ENCODE results near the gene SMYD3. TPM values are rescaled to one million over a fixed set of nuclear protein-coding genes. Genes with fewer than 3 reads are reported as not detected.
"Not testable (repeated sequence)": the region's sequence is repeated elsewhere in the genome, so short reads cannot be mapped to it uniquely, and the experiment has no call there.

SMYD3 gene
- total RNA-seq, 1 experiment from 2014 or later: 18.7 TPM

- no peak for DNase-seq (ENCODE audit: low read depth)
Observed at GRCh38 chr1:246364415-246364941, 142.6 kb downstream of the SMYD3 start.

GRCh38 chr1:246357014-246357598, 150.0 kb downstream of the SMYD3 start:
- peak; percentile 24 for DNase-seq (ENCODE audit: low read depth)

GRCh38 chr1:246355411-246356230, 151.5 kb downstream of the SMYD3 start:
- DNase-seq (ENCODE audit: low read depth): no peak

GRCh38 chr1:246351721-246352120, 155.4 kb downstream of the SMYD3 start:
- DNase-seq (ENCODE audit: low read depth): no peak

- DNase-seq (ENCODE audit: low read depth): no peak
Observed at GRCh38 chr1:246350745-246351144, 156.3 kb downstream of the SMYD3 start.

GRCh38 chr1:246343937-246344336, 163.1 kb downstream of the SMYD3 start:
- no peak for DNase-seq (ENCODE audit: low read depth)

GRCh38 chr1:246343251-246343650, 163.8 kb downstream of the SMYD3 start:
- DNase-seq (ENCODE audit: low read depth): no peak

GRCh38 chr1:246338546-246338945, 168.5 kb downstream of the SMYD3 start:
- no peak for DNase-seq (ENCODE audit: low read depth)

GRCh38 chr1:246338098-246338497, 169.0 kb downstream of the SMYD3 start:
- DNase-seq (ENCODE audit: low read depth): no peak

GRCh38 chr1:246335151-246335550, 171.9 kb downstream of the SMYD3 start:
- no peak for DNase-seq (ENCODE audit: low read depth)

GRCh38 chr1:246333855-246334254, 173.2 kb downstream of the SMYD3 start:
- DNase-seq (ENCODE audit: low read depth): no peak

- no peak for DNase-seq (ENCODE audit: low read depth)
Observed at GRCh38 chr1:246332078-246332477, 175.0 kb downstream of the SMYD3 start.

GRCh38 chr1:246329900-246330299, 177.2 kb downstream of the SMYD3 start:
- no peak for DNase-seq (ENCODE audit: low read depth)

- not testable (repeated sequence) for DNase-seq (ENCODE audit: low read depth)
Observed at GRCh38 chr1:246329292-246329691, 177.8 kb downstream of the SMYD3 start.

GRCh38 chr1:246324711-246325110, 182.4 kb downstream of the SMYD3 start:
- peak; percentile 60 for DNase-seq (ENCODE audit: low read depth)

GRCh38 chr1:246324033-246324432, 183.0 kb downstream of the SMYD3 start:
- not testable (repeated sequence) for DNase-seq (ENCODE audit: low read depth)

- no peak for DNase-seq (ENCODE audit: low read depth)
Observed at GRCh38 chr1:246320286-246320685, 186.8 kb downstream of the SMYD3 start.

GRCh38 chr1:246319083-246319714, 187.9 kb downstream of the SMYD3 start:
- no peak for DNase-seq (ENCODE audit: low read depth)

- DNase-seq (ENCODE audit: low read depth): no peak
Observed at GRCh38 chr1:246318622-246319021, 188.5 kb downstream of the SMYD3 start.

GRCh38 chr1:246318036-246318359, 189.1 kb downstream of the SMYD3 start:
- DNase-seq (ENCODE audit: low read depth): no peak

GRCh38 chr1:246317332-246318035, 189.6 kb downstream of the SMYD3 start:
- DNase-seq (ENCODE audit: low read depth): peak; percentile 30

GRCh38 chr1:246311461-246311860, 195.6 kb downstream of the SMYD3 start:
- DNase-seq (ENCODE audit: low read depth): no peak
